Measurements from ENCODE around the gene ZNFX1.
"Not testable (repeated sequence)": the region's sequence is repeated elsewhere in the genome, so short reads cannot be mapped to it uniquely, and the experiment has no call there.

Gene ZNFX1

DNA sequence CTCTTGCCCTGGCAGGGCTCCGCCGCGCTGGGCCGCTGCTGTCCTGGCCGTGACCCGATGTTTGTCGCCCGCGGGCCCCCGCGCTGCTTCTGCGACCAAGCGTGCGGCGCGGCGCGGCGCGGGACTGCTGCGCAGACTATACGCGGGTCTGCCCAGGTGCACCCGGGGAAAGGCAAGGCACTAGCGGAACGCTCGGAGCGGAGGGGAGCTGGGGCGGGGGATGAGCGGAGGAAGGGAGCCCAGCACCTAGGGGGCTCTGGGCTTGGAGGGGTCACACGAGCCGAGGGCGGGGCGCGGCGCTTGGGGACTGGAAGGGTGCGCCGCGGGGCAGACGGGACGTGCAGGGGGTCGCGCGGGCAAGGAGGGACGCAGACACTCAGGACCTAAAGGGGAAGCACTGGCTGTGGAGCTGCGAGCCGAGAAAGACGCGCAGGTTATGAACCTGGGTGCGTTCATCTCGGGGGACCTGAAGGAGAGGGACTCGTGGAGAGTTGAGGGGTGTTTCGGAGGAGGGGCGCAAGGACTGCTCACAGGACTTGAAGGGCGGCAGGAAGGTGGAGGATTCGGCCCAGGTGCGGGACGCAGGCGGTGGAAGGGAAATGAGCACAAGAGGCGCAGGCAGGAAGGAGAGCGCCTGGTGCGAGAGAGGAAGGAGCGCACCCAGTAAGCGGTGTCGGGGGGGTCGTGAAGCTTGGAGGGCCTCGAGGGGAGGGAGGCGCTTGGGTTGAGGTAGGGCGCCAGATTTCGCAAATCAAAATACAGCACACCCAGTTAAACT lies 40.8 kb upstream of the ZNFX1 start:
- peak; percentile 12 for DNase-seq (ENCODE audit: low read depth)
- H3K4me3 ChIP-seq (ENCODE audit: low read length), result peak overlapping the region; percentile 1
- TF ChIP-seq, protein P1, sequence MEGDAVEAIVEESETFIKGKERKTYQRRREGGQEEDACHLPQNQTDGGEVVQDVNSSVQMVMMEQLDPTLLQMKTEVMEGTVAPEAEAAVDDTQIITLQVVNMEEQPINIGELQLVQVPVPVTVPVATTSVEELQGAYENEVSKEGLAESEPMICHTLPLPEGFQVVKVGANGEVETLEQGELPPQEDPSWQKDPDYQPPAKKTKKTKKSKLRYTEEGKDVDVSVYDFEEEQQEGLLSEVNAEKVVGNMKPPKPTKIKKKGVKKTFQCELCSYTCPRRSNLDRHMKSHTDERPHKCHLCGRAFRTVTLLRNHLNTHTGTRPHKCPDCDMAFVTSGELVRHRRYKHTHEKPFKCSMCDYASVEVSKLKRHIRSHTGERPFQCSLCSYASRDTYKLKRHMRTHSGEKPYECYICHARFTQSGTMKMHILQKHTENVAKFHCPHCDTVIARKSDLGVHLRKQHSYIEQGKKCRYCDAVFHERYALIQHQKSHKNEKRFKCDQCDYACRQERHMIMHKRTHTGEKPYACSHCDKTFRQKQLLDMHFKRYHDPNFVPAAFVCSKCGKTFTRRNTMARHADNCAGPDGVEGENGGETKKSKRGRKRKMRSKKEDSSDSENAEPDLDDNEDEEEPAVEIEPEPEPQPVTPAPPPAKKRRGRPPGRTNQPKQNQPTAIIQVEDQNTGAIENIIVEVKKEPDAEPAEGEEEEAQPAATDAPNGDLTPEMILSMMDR (IDR thresholded peaks at IDR 0.05; ENCODE audit: insufficient read depth, low read depth, low read length, missing control alignments), result no peak

GRCh38 chr20:49318091-49318429 lies 40.2 kb upstream of the ZNFX1 start:
- no peak overlapping the region for H3K4me3 ChIP-seq (ENCODE audit: low read length)
- TF ChIP-seq, protein P1 (IDR thresholded peaks at IDR 0.05; ENCODE audit: insufficient read depth, low read depth, low read length, missing control alignments), result no peak
- DNase-seq (ENCODE audit: low read depth), result no peak

GRCh38 chr20:49316704-49317103 lies 38.8 kb upstream of the ZNFX1 start:
- TF ChIP-seq, protein P1 (IDR thresholded peaks at IDR 0.05; ENCODE audit: insufficient read depth, low read depth, low read length, missing control alignments), result no peak
- no peak overlapping the region for H3K4me3 ChIP-seq (ENCODE audit: low read length)
- no peak for DNase-seq (ENCODE audit: low read depth)

DNA sequence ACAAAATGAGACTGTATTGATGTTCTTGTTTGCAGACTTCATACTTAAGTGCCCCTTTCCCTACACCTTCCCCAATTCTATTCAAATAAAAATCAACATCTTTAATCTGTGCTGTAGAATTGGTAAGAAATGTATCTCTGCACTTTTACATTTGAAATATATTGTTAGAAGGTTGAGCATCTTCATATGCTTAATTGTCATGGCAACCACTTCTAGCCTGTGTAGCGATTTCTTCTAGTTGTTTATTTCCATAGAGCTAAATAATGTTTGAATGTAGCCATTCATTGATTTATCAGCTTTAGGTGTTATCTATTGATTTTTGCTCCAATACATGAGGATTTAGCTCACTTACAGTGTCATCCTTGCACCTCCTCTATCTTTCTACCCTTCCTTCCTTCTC lies 37.7 kb upstream of the ZNFX1 start:
- DNase-seq (ENCODE audit: low read depth), result no peak
- H3K4me3 ChIP-seq (ENCODE audit: low read length), result no peak overlapping the region
- TF ChIP-seq, protein P1 (IDR thresholded peaks at IDR 0.05; ENCODE audit: insufficient read depth, low read depth, low read length, missing control alignments), result no peak

- not testable (repeated sequence) for DNase-seq (ENCODE audit: low read depth); H3K4me3 ChIP-seq (ENCODE audit: low read length)
These were observed 36.2 kb upstream of the ZNFX1 start for GRCh38 chr20:49314052-49314451.

DNA sequence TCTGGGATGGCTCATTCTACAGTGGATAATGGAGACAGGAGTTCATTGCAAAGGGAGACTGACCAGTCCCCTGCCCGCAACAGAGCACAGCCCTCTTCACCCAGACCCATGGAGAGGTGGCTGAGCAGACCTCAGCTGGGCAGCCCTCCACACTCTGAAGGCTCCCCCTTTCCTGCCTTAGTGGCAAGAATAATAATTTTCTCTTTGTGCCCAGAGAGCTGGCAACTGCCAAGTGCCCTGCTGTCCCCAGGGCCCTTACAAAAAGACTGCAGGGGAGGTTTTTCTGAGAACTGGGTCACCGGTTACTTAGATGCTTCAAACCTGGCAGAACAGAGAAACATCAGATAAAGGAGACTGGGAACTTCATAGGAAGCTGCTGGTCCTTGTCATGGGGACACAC lies 35.4 kb upstream of the ZNFX1 start:
- DNase-seq (ENCODE audit: low read depth), result no peak
- no peak overlapping the region for H3K4me3 ChIP-seq (ENCODE audit: low read length)
- TF ChIP-seq, protein P1 (IDR thresholded peaks at IDR 0.05; ENCODE audit: insufficient read depth, low read depth, low read length, missing control alignments), result no peak

- no peak for DNase-seq (ENCODE audit: low read depth)
- no peak overlapping the region for H3K4me3 ChIP-seq (ENCODE audit: low read length)
These were observed 34.8 kb upstream of the ZNFX1 start for GRCh38 chr20:49312661-49313060.

More at GRCh38 chr20:49312661-49313060, 34.8 kb upstream of the ZNFX1 start:
- TF ChIP-seq, protein P1 (IDR thresholded peaks at IDR 0.05; ENCODE audit: insufficient read depth, low read depth, low read length, missing control alignments), result no peak

All from epithelial cell of esophagus (primary cell).